Activated CD4-positive, alpha-beta T cell treated with anti-CD3 and anti-CD28 coated beads, Interleukin-2, Interleukin-4, amounts not matched to agents 100 ng/mL and 50 ng/mL, durations not matched to agents 16 hours and 8 hours (primary cell): ENCODE data around the gene GRK3.

Experiments
- DNase-seq: peaks from one replicate; pipeline ENCODE4 v3.0.0-alpha.2; 2020; ENCODE audit warnings: low spot score

Gene GRK3

DNA sequence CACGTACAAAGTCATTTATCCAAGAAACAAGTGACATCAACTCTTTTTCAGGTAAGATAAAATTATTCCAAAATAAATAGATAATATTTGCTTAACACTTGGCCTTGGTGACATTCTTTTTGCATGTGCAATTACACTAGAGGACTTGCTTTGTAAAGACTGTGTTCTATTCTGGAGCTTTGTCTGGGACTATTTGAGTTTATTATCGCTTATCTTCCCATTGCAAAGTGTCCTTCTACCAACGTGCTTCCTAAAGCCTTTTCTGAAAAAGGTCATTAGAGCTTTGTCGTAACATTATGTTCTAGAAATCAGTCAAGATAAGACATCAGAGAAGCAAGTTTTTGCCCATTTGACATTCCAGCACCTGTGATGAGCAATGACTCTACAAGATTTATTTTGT lies 99.2 kb downstream of the GRK3 start:
- no peak for DNase-seq

DNA sequence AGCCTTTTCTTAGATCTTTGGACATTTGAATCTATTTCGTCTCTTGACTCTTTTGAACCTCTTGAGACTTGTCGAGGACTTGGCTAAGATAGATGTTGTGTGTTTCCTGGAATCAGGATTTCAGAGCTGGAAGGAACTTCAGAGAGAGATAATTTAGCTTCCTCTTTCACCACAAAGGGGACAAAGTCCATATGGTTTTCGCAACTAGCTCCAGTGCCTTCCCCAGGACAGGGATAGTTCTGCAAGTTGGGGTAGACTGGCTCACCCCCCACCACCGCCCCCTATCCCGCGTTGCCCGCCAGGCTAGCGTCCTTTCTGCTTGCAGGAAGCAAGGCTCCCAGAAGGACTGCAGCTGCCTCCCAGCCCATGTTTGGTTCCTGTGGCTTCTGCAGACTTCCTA lies 101.8 kb downstream of the GRK3 start:
- DNase-seq: no peak

DNA sequence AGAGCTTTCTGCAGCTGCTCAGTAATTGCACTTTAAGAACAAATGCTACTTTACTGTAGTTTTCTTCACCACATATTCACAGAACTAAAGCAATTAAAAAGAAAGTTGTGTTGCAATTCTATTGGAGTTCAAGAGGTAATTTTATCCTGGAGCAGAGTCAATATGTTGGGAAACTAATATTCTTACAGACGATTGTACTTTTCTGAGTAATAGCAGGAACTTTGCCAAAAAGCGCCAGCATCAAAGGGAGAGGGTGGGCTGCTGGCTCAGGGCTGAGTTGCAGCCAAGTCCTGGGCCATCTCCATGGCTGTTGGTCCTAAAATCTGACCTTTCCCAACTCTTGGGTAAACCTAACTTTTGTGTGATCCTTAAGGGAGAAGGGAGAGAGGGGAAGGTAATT lies 104.0 kb downstream of the GRK3 start:
- DNase-seq: no peak

DNA sequence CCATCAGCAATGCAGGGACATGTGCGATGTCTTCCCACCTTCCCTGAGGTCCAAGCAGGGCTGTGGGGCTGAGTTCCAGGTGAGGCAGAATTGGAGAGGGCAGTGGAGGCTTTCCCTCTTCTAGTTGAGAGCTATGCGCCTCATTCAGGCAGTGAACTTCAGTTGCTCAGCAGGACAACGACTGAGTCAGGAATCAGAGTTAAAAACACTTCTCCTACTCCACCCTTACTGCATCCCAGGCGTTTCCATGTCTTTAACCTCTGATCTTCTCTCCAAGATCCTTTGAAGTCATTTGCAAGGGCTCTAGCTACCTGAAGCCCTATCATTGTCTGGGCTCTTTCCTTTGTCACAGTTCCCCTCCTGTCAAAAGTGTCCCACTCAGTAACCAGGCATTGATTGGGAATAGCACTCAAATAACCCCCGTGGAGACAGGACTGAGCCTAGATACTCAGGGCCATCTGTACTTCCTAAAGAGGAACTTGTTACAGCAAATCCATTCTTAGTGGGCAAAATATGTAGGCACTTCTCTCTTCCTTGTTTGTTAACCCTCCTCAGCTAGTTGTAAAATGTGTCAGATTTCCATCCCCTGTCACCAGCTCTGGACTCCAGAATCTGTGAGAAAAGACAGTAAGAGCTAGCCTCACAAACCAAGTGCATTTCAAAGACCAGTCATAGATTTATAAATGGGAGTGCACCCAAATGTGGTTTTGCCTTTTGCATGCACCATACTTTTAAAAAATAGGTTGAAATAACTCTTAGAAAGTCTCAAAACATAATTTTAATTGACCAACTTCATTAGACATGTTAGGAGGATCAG lies 105.0 kb downstream of the GRK3 start:
- DNase-seq: no peak

DNA sequence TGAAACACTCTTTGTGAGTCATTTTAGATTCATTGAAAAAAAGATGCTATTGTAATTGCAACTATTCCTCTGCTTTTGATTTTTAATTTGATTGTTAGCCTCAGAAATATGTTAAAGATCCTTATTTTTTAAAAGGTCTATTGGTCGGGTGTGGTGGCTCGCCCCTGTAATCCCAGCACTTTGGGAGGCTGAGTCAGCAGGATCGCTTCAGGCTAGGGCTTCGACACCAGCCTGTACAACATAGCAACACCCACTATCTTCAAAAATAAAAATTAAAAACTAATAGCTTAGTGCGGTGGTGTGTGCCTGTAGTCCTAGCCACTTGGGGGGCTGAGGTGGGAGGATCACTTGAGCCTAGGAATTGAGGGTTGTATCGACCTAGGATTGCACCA lies 105.6 kb downstream of the GRK3 start:
- DNase-seq: no peak

DNA sequence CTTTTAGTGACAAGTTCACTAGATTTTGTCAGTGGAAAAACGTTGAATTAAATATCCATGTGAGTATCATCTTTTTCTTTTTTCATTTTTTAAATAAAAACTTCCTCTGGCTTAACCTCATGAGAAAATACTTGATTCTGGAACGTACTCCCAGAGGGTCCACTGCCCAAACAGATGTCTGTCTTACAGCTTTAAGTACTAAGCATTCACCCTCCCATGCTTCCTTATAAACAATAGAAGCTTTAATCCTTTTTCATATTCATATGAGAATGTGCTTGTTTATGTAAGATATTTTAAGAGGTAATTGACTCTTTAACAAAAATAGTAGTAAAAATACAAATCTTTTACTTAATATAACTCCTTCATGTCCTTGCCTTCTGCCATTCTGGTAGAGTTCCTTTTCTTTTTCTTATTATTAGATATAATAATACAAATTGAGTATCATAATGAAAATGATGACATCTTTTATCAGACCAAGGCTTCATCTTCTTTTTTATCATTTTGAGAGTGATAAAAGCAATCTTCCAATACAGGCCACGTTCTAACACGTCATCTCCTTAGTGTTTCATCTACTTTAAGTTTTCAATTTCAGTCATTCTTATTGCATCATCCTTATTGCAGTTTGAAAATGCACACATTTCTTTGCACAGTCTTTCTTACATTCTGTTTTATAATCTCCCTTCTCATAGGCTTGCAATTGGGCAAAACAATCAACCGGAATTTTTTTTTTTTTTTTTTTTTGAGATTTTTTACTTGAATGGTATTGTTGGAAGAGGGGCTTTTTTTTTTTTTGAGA lies 108.0 kb downstream of the GRK3 start:
- peak; percentile 77 for DNase-seq

DNA sequence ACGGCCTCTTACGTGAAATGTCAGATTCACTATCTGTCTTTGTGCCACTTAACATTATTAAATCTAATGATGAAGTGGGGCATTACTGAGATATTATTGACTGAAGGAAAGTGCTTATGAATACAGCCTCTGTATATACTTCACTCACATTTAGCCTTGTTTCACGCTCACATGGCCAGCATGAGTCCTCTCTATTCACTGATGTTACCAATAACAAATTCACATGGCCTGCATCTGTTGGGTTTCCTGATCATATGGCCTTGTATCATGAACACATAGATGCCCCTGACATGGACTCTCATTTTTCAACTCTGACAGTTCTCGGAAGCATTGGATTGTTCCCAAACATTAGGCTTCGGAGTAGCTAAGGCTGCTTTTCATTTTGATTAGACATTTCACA lies 109.2 kb downstream of the GRK3 start:
- no peak for DNase-seq

DNA sequence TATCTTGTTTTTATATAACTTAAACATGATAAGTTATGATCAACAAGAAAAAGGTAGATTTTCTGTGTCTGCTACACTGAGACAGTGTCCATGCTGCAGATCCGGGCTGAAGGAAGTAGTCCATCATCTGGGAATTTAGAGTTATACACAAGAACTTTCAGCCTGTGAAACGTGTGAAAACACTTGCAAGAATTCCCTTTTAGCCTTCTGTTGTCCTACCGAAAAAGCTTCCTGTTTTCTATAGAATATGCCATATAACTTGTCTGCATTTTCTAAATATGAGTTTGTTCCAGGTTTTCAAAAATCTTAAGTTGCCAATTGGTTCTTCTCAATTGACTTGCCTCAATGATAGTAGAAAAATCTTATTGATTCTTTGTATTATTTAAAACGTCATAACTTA lies 113.2 kb downstream of the GRK3 start:
- no peak for DNase-seq

DNA sequence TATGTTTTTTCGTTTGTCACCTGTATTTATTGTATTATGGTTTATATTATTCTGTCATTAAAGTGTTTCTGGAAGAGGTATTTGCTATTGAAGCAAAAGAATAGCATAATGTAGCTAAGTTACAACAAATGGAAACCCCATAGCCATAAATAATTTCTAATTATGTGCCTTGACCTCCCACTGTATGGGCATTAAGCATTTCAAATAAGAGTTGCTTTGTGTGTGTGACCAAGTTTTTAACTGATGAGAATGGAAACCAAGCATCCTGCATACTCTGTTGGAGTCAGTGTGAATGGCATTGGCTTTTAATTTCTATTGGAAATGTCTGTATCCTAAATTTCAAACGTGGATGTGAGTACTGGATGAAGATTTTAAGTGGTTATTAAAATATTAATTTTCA lies 115.6 kb downstream of the GRK3 start:
- DNase-seq: no peak

DNA sequence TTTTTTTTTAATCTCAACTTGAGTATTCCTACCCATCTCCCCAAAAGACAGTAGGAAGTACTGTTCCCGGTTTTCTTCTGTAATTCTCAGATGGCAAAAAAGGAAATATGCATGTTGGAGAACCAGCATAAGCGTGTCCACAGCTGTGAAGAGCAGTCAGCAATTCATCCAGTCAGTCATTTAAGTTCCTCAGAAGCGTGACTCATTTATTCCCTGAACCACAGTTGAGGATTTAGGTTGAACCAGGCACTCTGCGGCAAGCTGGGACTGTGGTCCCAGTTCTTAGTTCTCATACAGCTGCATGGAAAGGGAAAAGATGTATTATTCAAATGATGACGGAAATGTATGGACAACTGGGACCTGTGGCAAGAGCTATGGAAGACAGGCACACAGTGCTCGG lies 116.5 kb downstream of the GRK3 start:
- peak; percentile 38 for DNase-seq

DNA sequence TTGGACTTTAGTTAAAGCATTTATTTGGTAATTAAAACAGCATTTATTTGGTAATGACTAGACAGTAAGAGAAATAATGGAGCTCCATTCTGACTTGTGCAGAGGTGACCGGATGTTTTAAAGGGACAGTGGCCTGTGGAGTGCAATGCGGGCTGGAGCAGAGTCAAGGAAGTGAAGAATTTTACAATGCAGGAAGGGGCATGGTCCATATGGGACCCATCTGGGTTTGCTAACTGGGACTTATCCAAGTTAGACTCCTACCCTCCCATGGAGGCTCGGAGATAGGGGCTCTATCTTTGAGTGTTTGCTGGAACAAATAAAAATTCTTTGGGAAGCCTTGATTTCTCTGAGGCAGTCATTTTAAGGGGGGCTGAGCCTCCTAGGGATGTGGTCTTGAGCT lies 117.6 kb downstream of the GRK3 start:
- DNase-seq: no peak

DNA sequence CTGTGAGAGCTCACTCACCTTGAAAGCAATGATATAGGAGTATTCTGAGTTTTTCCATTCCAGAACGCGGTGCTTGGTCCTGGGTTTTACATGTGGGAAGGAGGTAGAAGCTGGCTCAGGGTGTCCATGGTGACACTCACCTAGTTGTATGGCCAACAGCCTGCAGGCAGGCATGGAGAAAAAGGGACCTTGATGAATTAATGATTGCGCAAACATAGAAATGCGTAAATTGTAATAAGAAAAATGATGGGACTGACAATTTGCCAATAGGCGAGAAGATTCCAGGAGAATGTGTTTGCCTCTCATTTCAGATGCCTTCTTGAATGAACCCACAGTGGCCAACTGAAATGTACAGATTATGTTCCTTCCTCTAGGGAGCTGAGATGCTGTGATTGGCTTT lies 124.2 kb downstream of the GRK3 start:
- DNase-seq: no peak

DNA sequence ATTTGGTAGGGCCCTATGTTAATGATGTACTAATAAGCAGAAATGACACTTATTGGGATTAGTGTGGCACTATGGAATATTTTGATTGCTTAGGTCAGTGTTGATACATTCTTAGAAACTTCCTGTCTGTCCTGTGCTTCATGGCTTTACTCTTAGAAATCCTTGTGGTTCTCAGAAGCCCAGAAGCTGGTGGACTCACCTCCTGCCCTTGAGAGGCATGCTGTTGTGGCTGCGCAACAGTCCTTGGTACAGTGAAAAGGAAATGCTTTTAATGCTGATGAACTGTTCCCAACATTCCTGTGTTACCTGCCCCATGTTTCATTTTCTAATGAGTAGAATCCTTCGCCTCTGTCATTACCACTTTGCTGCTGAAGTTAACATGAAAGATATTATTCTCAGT lies 125.2 kb downstream of the GRK3 start:
- DNase-seq: no peak

DNA sequence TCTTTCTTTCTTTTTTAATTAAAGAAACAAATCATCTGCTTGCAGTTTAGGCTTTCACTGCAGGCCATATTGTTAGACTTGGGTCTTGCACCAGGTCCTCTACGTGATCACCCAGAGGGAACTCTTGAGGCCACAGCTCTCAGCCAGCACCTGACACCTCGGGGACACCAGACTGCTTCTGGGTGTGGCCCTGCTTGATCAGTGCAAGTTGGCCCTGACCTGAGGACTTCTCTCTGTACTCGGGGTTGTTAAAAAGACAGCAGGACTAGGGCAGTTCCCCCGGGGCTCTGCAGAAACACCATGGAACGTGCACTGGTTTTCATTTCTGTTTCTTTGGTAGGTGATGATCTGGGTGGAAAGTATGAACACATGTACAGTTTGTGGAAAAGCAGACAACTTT lies 126.3 kb downstream of the GRK3 start:
- DNase-seq: no peak

DNA sequence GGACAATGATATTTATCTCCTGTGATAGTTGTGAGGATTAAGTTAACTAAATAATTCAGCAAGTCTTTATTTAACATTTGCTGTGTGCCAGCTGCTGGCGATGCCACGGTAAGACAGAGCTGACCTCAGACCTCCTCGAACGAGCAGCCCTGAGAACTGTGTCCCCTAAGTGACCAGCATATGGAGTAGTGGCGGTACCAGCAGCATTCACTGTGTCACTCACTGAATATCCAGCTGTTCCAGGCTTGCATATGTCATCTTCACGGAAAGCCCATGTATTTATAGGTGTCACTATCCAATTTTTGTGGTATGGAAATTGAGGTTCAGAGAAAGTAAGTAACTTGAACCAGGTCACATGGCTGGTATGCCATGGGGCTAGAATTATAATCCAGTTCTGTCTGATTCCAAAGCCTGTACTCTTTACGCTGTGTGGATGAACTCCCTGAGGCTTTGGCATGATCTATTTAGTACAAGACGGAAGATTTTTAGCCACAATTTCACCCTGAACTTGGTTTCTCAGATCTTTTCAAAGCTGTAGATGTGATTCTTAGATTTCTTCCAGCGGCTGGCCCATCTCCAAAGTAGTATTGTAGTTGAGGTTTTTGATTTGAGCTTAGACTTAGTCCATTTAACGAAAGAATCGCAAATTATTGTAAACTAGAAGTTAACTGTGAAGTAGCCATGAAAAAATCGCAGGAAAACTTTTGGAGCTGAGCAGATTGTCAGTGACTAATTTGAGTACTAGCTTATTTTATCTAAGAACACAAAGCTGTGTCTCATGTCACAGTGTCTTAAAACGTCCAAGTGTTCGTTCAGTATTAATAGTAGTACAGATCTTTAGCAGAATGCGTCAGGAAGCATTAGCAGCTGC lies 128.2 kb downstream of the GRK3 start:
- DNase-seq: no peak

DNA sequence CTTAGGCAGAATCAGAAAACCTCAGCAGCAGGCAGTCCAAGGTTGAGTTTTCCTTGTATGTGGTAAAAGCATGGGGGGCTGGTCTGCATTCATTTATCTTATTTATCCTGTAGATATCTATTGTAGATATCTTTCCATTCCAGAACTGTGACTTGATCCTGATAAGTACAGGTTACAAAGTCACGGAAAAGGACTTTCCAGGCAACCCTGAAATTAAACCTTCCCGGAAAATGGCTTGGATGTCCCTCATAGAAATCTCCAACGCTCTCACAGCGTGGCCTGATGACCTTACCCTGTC lies 128.7 kb downstream of the GRK3 start:
- DNase-seq: no peak

DNA sequence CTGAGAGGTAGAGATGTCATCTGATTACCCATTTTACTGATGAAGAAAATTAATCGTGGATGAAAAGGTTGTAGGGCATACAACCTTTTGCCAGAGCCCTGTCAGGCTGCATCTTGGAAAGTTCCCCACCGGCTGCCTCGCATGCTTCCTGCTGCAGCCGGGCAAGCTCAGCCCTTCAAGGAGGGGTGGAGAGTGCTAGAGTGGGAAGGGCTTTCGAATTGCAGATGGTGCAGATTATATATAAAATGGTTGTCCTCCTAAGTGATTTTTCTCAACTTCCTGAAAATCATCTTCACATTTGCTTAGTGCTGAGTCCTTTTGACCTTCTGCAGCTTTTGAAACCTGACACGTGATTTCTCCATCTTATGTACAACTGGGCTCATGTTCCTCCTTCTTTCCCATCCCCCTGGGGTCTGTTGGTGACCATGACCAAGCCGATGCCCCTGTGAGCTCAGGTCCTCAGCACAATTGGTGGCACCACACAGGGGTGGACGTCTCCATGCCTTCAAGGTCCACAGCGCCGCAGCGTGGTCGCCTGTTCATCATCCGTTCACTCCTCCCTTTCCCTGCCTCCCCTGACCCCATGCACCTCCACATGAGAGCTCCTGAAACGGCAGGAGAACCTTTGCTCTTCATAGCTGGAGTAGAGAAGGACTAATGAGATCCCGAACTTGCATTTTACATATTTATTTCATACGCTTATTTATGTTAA lies 129.9 kb downstream of the GRK3 start:
- DNase-seq: no peak

DNA sequence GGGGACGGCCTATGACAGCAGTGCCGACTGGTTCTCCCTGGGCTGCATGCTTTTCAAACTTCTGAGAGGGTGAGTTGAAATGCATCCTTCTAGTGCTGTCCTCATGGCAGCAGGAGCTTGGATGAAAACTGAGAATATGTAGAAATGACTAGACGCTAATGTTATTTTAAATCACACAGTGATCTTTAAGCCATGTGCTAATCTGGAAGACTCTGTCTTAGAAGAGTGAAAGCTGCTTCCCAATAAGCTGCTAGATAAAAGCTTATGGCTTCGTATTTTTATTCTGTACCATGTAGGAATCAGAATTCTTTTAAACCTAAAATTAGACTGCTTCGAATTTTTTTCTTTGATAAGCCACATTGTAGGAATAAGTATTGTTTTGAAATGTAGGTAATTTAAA lies 130.7 kb downstream of the GRK3 start:
- no peak for DNase-seq

DNA sequence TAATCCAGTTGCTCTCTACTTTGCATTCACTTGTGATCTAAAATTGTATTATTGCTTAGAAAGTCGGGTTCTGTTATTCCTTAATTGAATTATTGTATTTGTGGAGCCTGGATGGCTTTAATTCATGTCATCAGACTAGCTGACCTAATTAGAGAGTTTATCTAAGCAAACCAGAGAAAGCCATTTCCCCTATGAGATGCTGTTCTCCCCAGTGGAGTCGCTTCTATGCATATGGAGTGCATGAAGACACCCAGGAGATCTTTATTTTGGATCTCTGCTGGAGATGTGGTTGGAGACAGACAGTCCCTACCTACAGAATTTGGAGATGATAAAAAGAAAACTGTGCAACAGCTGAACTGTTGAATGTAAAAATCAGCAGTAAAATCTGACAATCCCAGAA lies 132.3 kb downstream of the GRK3 start:
- no peak for DNase-seq

DNA sequence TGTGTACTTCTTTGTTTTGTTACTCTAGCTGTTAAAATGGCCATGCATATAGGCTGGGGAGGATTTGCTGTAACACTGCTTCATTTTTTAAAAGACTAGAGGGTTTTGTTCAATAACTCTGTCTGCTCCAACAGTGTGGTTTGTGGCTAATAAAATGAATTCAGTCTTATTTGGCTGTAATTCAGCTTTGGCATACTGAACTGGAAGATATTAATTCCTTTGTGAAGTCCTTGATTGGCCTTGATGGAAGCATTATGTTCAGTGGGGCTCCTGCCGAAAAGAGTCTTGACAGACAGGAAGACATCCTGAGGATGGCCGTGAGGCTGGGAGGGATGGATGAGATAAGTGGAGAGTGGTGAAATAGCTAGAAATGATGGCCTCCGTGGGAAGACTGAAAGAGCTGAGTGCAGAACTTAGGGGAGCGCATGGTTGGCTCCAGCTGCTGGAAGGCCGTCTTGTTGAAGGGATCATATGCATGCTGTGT lies 132.7 kb downstream of the GRK3 start:
- DNase-seq: no peak

DNA sequence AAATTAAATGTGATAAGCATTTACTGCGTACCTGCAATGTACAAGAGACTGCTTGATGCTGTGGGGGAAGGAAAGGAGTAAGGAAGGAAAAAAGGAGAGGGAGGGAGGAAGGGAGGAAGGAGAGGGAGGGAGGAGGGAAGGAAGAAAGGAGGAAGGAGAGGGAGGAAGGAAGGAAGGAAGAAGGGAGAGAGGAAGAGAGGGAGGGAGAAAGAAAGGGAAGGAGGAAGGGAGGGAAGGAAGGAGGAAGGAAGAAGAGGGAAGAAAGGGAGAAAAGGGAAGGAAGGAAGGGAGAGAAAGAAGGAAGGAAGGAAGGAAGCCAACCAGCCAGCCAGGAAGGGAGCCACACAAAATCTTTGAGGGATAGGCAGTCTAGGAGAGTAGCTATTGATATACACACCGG lies 133.5 kb downstream of the GRK3 start:
- no peak for DNase-seq

DNA sequence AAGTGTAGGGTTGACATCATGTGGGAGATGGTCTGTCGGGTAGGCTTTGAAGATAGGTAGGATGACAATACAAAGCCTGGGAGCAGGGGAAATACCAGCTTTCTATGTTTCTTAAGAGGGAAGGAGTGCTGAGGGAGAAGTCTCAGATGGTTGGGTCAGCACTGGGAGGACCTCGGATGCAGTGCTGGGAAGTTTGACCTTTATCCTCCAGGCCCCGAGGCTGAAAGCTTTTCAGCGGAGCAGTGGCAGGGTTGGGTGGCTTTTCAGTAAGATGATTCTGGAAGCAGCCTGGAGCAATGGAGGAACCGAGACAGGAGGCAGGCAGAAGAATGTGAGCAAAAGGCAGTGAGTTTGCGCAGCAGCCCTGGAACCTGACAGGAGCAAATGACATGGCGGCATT lies 134.0 kb downstream of the GRK3 start:
- DNase-seq: no peak
